Inflammatory macrophage (primary cell): ENCODE data around the gene CCR6.
"Not testable (repeated sequence)": the region's sequence is repeated elsewhere in the genome, so short reads cannot be mapped to it uniquely, and the experiment has no call there.

Experiments used
- DNase-seq, 2 donors: peaks; one replicate each; pipeline ENCODE4 v3.0.0-alpha.2; 2020 to 2022

Gene CCR6

GRCh38 chr6:167178896-167179655 lies 56.2 kb downstream of the CCR6 start:
- DNase-seq = not testable (repeated sequence)

- DNase-seq = not testable (repeated sequence)
Observed at GRCh38 chr6:167180086-167180485, 57.2 kb downstream of the CCR6 start.

GRCh38 chr6:167181351-167181750 lies 58.5 kb downstream of the CCR6 start:
- not testable (repeated sequence) for DNase-seq

GRCh38 chr6:167182913-167183314 lies 60.0 kb downstream of the CCR6 start:
- DNase-seq = not testable (repeated sequence)

GRCh38 chr6:167185101-167185500 lies 62.2 kb downstream of the CCR6 start:
- DNase-seq = not testable (repeated sequence)

GRCh38 chr6:167187275-167187674 lies 64.4 kb downstream of the CCR6 start:
- DNase-seq = not testable (repeated sequence)
